ENCODE measurements around the gene TAMALIN.
A peak's percentile ranks its signal among the peaks of the same experiment; 100 is the strongest.

Gene TAMALIN

DNA sequence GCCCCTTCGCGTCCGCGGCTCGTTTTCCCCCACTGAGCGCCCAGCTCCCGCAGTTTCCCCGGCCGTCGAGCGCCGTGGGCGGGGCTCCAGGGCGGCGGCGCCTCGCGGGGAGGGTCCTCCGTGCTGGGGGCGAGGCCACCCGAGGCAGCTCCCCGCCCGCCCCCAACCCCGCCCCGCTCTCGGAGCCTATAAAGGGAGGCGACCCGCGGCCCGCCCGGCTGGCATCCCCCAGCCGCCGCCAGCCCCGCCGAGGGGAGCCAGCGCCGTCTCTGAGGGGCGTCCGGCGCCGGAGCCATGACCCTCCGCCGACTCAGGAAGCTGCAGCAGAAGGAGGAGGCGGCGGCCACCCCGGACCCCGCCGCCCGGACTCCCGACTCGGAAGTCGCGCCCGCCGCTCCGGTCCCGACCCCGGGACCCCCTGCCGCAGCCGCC lies at the start of gene TAMALIN:
Gene TAMALIN (plus strand): TSS at position 221 of the 432 bp plus-strand sequence. CDS start 74 bp downstream, at position 295.
- H3K4me3 ChIP-seq (ENCODE audit: low read length), result peak within 1 kb of the TSS; percentile 3; the same call in 1 of the 2 replicates
- no peak for TF ChIP-seq ZNF274 (IDR thresholded peaks at IDR 0.05; ENCODE audit: low read depth, low read length)

DNA sequence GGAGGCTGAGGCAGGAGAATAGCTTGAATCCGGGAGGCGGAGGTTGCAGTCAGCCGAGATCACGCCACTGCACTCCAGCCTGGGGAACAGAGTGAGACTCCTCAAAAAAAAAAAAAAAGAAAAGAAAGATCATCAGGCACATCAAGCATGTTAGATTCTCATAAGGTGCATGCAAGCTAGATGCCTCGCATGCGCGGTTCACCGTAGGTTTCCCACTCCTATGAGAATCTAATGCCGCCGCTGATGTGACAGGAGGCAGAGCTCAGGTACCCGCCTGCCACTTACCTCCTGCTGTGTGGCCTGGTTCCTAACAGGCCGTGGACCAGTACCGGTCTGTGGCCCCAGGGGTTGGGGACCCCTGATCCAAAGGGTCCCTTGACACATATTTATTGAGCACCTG lies 48.2 kb upstream of the TAMALIN start:
- no peak for TF ChIP-seq ZNF274 (IDR thresholded peaks at IDR 0.05; ENCODE audit: low read depth, low read length)
- no peak overlapping the region for H3K4me3 ChIP-seq (ENCODE audit: low read length)

DNA sequence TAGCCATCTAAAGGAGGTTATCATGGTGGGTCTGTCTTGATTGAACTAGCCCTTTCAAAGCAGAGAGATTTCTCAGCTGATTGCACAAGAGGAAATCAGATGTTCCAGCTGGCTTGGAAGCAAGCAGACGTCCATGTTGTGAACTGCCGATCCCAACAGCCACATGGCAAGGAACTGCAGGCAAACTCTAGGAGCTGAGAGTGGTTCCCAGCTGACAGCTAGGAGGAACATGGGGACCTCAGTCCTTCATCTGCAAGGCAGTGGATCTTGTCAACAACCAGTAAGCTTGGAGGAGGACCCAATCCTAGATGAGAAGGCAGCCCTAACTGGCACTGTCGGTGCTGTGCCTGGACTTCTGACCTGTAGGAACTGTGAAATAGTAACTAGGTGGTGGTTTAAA lies 47.5 kb upstream of the TAMALIN start:
- H3K4me3 ChIP-seq (ENCODE audit: low read length), result no peak overlapping the region
- TF ChIP-seq ZNF274 (IDR thresholded peaks at IDR 0.05; ENCODE audit: low read depth, low read length), result no peak

DNA sequence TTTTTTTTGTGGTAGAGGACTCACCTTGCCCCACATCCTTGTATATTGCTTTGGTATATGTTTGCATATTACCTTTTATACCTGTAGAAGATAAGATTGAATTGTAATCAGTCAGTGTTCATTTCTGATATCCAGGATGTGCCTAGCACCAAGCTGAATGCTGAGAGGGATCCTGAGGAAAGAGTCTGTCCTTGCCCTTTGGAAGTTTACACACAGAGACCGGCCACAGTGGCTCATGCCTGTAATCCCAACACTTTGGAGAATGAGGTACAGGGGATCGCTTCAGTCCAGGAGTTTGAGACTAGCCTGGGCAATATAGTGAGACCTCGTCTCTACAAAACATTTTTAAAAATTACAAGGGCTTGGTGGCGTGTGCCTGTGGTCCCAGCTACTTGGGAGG lies 46.8 kb upstream of the TAMALIN start:
- no peak overlapping the region for H3K4me3 ChIP-seq (ENCODE audit: low read length)
- TF ChIP-seq ZNF274 (IDR thresholded peaks at IDR 0.05; ENCODE audit: low read depth, low read length), result no peak

DNA sequence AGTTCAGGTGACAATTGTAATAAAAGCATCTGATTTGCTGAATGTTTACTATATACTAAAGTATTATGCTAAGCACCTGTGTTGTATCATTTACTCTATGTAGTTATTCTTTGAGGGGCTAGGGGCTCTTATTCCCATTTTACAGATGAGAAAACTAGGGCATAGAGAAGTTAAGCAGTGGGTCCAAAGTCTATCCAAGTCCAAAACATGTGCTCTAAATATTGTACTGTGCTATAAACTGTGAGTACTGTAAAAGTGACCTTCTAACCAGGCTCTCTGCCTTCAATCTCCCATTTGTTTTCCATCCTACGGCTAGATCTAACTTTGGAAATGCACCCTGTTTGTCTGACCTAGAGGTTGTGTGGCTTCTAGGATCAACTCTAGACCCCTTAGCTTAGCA lies 46.3 kb upstream of the TAMALIN start:
- TF ChIP-seq ZNF274 (IDR thresholded peaks at IDR 0.05; ENCODE audit: low read depth, low read length), result no peak

DNA sequence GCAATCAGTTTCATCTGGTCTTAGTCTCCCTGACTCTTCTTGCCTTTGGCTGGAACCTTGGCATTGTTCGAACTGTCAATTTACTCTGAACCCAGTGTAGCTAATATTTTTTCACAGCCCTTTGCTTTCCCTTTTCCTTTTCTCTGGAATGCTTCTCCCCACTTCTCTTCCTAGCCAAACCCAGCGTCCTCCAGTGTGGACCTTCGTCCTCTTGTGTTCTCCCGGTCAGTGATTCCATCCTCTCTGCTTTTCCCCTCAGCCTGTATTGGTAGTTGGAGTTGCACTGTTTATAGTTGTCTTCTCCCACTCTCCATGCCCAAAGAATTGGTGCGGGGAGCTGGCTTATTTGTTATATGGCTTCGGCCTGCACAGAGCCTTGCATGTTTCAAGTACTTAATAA lies 45.9 kb upstream of the TAMALIN start:
- TF ChIP-seq ZNF274 (IDR thresholded peaks at IDR 0.05; ENCODE audit: low read depth, low read length), result no peak
- H3K4me3 ChIP-seq (ENCODE audit: low read length), result no peak overlapping the region

More for the DNA sequence above, 46.3 kb upstream of the TAMALIN start:
- no peak overlapping the region for H3K4me3 ChIP-seq (ENCODE audit: low read length)

DNA sequence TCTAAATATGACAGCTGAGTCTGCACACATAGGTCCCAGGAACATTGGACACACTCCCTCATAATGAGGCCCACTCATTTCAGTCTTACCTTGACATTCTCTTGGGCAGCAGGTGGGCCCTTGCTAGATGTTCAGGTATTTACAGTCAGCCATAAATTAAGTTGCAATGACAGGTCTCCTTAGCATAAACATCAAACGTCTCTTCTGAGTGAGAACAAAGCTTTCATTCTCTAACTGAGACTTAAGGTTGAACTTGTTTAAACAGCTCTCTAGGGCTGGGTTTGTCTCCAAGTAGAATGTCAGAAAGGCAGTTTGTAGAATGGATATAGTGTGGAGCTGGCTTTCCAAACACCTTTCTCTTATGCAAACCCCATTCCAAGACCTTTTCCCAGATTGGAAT lies 44.9 kb upstream of the TAMALIN start:
- no peak overlapping the region for H3K4me3 ChIP-seq (ENCODE audit: low read length)
- TF ChIP-seq ZNF274 (IDR thresholded peaks at IDR 0.05; ENCODE audit: low read depth, low read length), result no peak

DNA sequence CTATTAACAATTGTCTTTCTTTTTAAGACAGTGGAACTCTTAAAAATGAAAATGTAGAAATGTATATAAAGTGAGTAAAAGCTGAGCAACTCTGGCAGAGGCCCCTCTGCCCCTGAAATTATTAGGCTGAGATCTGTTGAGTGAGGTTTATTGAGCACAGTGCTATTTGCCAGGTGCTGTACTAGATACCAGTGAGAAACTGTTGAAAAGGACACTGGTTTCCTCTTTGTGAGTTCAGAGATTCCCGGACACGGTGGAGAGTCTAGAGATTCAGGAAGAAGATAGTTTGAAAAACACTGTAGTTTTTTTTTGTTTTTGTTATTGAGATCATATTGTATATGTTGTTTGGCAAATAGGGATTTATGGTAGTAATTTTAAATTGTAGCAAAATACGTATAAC lies 44.0 kb upstream of the TAMALIN start:
- TF ChIP-seq ZNF274 (IDR thresholded peaks at IDR 0.05; ENCODE audit: low read depth, low read length), result no peak
- H3K4me3 ChIP-seq (ENCODE audit: low read length), result no peak overlapping the region

DNA sequence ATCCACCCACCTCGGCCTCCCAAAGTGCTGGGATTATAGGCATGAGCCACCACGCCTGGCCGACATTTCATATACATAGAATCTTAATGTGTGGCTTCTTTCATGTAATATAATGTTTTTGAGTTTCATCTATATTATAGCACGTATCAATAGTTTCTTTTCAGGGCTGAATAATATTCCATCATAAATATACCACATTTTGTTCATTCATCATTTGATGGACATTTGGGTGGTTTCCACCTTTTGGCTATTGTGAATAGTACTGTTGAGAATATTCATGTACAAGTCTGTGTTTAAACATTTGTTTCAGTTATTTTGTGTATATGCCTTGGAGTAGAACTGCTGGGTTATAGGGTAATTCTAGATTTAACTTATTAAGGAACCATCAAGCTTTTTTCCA lies 43.3 kb upstream of the TAMALIN start:
- H3K4me3 ChIP-seq (ENCODE audit: low read length), result no peak overlapping the region
- TF ChIP-seq ZNF274 (IDR thresholded peaks at IDR 0.05; ENCODE audit: low read depth, low read length), result no peak

DNA sequence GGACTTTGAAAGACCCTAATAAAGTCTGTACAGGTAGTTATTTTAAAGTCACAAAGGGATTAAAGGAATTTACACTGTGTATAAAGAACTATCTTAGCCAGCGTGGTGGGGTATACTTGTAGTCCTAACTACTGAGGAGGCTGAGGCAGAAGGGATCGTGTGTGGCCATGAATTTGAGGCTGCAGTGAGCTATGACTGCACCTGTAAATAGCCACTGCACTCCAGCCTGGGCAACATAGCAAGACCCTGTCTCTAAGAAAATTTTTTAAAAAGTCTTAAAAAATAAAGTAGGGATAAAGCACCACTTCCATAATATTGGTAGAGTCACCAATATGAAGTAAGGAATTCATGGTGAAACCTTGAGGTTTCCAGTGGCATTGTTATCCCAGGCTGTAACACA lies 37.1 kb upstream of the TAMALIN start:
- TF ChIP-seq ZNF274 (IDR thresholded peaks at IDR 0.05; ENCODE audit: low read depth, low read length), result no peak
- H3K4me3 ChIP-seq (ENCODE audit: low read length), result no peak overlapping the region

DNA sequence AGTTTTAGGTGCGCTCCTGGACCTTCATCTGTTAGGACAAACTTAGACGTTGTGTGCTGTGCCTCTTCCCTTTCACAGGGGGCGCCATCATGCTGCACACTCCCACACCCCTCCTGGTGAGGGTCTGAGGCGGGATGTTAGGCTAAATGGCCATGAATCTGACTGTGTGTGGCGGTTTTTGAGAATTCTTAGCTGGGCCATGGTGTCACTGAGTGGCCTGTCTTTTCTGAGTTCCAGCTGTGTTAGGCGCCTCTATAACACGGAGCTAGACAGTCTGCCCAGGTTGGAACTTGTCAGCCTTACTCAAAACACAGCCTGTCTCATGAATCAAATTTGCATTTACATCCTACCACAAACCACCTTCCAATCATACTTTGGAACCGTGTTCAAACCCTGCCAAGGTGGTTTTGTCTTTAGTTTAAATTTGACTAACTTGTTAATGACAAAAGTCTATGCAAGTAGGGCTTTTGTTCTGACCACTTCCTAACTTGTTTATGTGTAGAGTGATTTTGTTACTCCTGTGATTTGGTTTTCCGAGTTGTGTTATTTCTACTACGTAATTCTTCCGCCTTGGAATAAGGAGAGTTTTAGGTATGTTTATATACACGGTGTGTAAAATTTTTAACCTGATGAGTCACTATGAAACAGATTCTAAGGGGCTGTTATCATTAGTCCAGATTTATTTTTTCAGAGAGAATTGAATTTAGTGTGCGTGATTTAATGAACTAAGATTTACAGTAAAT lies 35.7 kb upstream of the TAMALIN start:
- TF ChIP-seq ZNF274 (IDR thresholded peaks at IDR 0.05; ENCODE audit: low read depth, low read length), result no peak
- peak overlapping the region; percentile 20; the same call in 1 of the 2 replicates for H3K4me3 ChIP-seq (ENCODE audit: low read length)

DNA sequence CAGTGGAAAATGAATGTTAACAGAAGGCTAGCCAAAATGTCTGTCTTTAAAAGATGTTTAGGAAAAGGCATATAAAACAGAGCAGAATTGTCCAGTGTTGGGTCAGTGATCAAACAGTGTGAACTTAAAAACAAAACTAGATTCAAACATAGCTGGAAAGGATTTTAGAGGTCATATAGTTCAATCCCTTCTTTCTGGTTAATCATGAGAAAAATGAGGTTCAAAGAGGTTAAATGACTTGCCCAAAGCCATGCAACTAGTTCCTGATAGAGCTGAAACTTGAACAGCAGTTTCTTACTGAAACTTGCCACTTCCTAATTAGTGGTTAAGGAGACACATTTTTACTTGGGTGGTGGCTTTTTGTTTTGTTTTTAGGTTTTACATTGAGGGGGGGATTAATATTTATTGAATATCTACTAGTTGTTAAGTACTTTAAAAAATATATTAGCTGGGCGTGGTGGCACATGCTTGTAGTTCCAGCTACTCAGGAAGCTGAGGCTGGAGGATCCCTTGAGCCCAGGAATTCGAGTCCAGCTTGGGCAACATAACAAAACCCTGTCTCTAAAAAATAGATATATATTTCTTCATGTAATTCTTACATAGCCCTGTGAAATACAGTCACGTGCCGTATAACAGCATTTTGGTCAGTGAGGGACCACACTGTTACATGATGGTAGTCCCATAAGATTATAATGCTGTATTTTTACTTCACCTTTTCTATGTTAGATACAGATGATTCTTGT lies 34.9 kb upstream of the TAMALIN start:
- H3K4me3 ChIP-seq (ENCODE audit: low read length), result no peak overlapping the region; the same call in 1 of the 2 replicates
- TF ChIP-seq ZNF274 (IDR thresholded peaks at IDR 0.05; ENCODE audit: low read depth, low read length), result no peak

DNA sequence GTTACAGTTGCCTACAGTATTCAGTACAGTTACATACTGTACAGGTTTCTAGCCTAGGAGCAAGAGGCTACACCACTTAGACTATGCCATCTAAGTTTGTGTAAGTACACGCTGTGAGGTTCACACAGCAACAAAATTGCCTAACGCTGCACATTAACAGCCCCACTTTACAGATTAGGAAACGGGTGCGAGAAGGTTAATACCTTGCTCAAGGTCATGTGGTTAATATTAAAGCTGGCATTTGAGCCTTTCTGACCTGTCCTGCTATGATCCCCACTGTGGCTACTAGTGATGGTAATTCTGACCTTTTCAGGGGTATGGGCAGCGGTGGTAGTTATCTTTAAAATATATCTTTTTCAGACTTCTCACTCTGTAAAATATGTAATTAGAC lies 34.3 kb upstream of the TAMALIN start:
- no peak for TF ChIP-seq ZNF274 (IDR thresholded peaks at IDR 0.05; ENCODE audit: low read depth, low read length)
- H3K4me3 ChIP-seq (ENCODE audit: low read length), result no peak overlapping the region; the same call in 1 of the 2 replicates

DNA sequence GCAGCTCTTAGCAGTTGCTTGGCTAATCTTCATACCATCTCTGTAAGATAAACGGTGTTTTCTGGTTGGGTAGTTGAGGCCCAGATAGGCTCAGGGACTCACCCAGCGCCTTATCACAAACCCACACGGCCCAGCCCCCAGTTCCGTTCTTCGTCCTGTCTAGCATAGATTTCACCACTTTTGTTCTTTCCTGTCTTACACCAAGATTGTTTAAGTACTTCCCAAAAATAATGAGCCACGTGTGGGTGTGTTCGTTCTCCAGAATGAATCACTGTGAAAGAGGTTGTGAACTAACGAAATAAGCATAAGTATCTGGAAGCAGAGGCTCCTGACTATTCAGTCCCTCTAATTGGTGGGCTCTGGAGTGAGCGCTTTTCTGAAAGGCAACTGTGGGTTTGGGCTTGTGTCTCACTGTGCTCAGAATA lies 33.9 kb upstream of the TAMALIN start:
- TF ChIP-seq ZNF274 (IDR thresholded peaks at IDR 0.05; ENCODE audit: low read depth, low read length), result no peak
- H3K4me3 ChIP-seq (ENCODE audit: low read length), result no peak overlapping the region; the same call in 1 of the 2 replicates

DNA sequence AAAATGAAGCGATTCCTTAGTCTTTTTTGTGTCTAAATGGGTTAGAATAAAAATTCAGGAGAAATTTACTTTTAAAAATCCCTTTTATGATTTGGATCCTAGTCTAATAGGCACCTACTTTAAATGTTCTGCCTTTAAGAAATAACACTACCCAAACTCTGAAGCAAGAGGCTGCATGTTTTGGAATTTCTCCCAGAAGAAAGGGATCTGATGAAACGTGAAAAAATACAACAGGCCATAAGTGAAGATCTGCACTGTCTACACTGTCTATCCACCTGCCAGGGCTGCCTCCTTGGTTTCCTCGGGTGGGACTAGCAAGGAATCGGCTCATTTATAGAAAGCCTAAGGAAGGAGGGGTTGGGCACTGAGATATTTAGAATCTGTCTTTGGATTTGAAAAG lies 33.2 kb upstream of the TAMALIN start:
- no peak overlapping the region for H3K4me3 ChIP-seq (ENCODE audit: low read length)
- no peak for TF ChIP-seq ZNF274 (IDR thresholded peaks at IDR 0.05; ENCODE audit: low read depth, low read length)
